K562 (cell line): ENCODE measurements around the gene HBM. TPM values are rescaled to one million over a fixed set of nuclear protein-coding genes. Genes with fewer than 3 reads are reported as not detected.

Experiments used
- ATAC-seq: fragments of 200-7000 bp; cut with Tn5 transposase; 3 replicates; pipeline ENCODE4 v1.9.1; 2020; ENCODE audit warnings: moderate library complexity
- BruUV-seq: library from RNA; stranded (reverse); fragments of 400-500 nt; replicated peaks from 2 replicates; lab custom pipeline; 2021; lab: Mats Ljungman, UMichigan
- CTCF ChIA-PET: fragments of 300-600 bp; formaldehyde crosslinking; extraction: SDS; loops from one replicate; lab custom pipeline; 2021; ENCODE audit warnings: low intra/inter-chr PET ratio; lab: Yijun Ruan, JAX
- POLR2A ChIA-PET: fragments of 300-600, 350-650 bp; sonication (Branson Sonifier 250); formaldehyde crosslinking; extraction: SDS; loops from one replicate; lab custom pipeline; 2021; ENCODE audit warnings: antibody characterized with exemption, inconsistent platforms; lab: Yijun Ruan, JAX
- DNase-seq, 4 experiments: peaks; one replicate each; pipeline versions ENCODE4 v3.0.0 to v3.0.0-alpha.2; 2011 to 2018; ENCODE audit warnings: low spot score in 3 of 4, mixed read lengths in 3 of 4; ENCODE audit errors: extremely low read depth in 1 of 4
- FAIRE-seq: peaks from 2 replicates; lab custom pipeline; 2011; peaks lifted over from hg19 to GRCh38; lab: Jason Lieb, UNC
- H2AFZ ChIP-seq: 2 replicates; pipeline ENCODE4 v1.6.0; 2011; ENCODE audit warnings: low read depth, low read length, control low read depth, inconsistent platforms
- H3K27ac ChIP-seq: fragments of 200-600 bp; 3 replicates; pipeline ENCODE4 v1.8.0; 2011; ENCODE audit warnings: low read depth, mild to moderate bottlenecking, control low read depth, inconsistent platforms, low read length, moderate library complexity, mixed read lengths; ENCODE audit errors: extremely low read depth
- H3K27me3 ChIP-seq, 2 experiments: fragments of 300-600 bp in 1 of 2; 2 replicates in 1 of 2; 3 replicates in 1 of 2; pipeline versions ENCODE4 v1.6.0 to v1.8.0; 2011; ENCODE audit warnings: inconsistent platforms in 2 of 2, low read length in 2 of 2, mild to moderate bottlenecking in 1 of 2, mixed read lengths in 1 of 2, moderate library complexity in 1 of 2; ENCODE audit not compliant: control insufficient read depth in 2 of 2, insufficient read depth in 2 of 2
- H3K36me3 ChIP-seq: fragments of 300-600 bp; 3 replicates; pipeline ENCODE4 v1.8.0; 2011; ENCODE audit warnings: mild to moderate bottlenecking, low read length, inconsistent platforms; ENCODE audit not compliant: control insufficient read depth, insufficient read depth
- H3K4me1 ChIP-seq, 2 experiments: fragments of 200-600 bp in 1 of 2; replicated peaks in 1 of 2; 2 replicates in 1 of 2; 3 replicates in 1 of 2; pipeline versions ENCODE4 v1.5.1 to v1.8.0; 2011; ENCODE audit warnings: inconsistent platforms in 2 of 2, low read length in 2 of 2, mild to moderate bottlenecking in 1 of 2, mixed read lengths in 1 of 2, moderate library complexity in 1 of 2; ENCODE audit not compliant: control insufficient read depth in 2 of 2, insufficient read depth in 2 of 2
- H3K4me2 ChIP-seq: 2 replicates; pipeline ENCODE4 v1.6.1; 2011; ENCODE audit warnings: low read length, control low read depth, inconsistent platforms, mixed read lengths; ENCODE audit not compliant: insufficient read depth
- H3K4me3 ChIP-seq: fragments of 200-600 bp; sonication (generic), shearing (Covaris generic); 2 replicates; pipeline ENCODE4 v1.5.1; 2016; ENCODE audit warnings: control low read depth, inconsistent platforms
- H3K79me2 ChIP-seq: fragments of 200-600 bp; 3 replicates; pipeline ENCODE4 v1.8.0; 2011; ENCODE audit warnings: low read length, inconsistent platforms; ENCODE audit not compliant: control insufficient read depth, insufficient read depth
- H3K9ac ChIP-seq, 2 experiments: 2 replicates each; pipeline versions ENCODE4 v1.6.0 to v1.6.1; 2011; ENCODE audit warnings: low read depth in 2 of 2, low read length in 2 of 2, control low read depth in 1 of 2, inconsistent platforms in 1 of 2, mild to moderate bottlenecking in 1 of 2, mixed read lengths in 1 of 2; ENCODE audit not compliant: insufficient read depth in 1 of 2
- H3K9me1 ChIP-seq: one replicate; pipeline ENCODE4 v1.6.0; 2011; ENCODE audit warnings: inconsistent platforms, mild to moderate bottlenecking, low read length, moderate library complexity; ENCODE audit not compliant: control insufficient read depth, insufficient read depth
- H3K9me3 ChIP-seq: replicated peaks from 2 replicates; pipeline ENCODE4 v1.5.1; 2011; ENCODE audit warnings: low read depth, low read length, inconsistent platforms; ENCODE audit not compliant: control insufficient read depth, insufficient read depth
- H4K20me1 ChIP-seq: replicated peaks from 2 replicates; pipeline ENCODE4 v1.6.1; 2011; ENCODE audit warnings: low read length, inconsistent platforms, mixed read lengths; ENCODE audit not compliant: control insufficient read depth, insufficient read depth
- ATF7 ChIP-seq: fragments of 450-650 bp; IDR thresholded peaks from 2 replicates; pipeline ENCODE4 v1.7.1; 2014; ENCODE audit warnings: mild to moderate bottlenecking, moderate library complexity
- HBP1 ChIP-seq: fragments of 450-650 bp; formaldehyde crosslinking; IDR thresholded peaks from 2 replicates; pipeline ENCODE4 v1.4.0; 2022; ENCODE audit warnings: missing genetic modification characterization
- NRF1 ChIP-seq, 2 experiments: fragments of 450-650 bp; IDR thresholded peaks in 1 of 2; conservative IDR thresholded peaks in 1 of 2; 2 replicates each; pipeline ENCODE4 v1.6.1; 2014; ENCODE audit warnings: mild to moderate bottlenecking in 2 of 2
- POLR2G ChIP-seq: fragments of 200-400 bp; formaldehyde crosslinking; IDR thresholded peaks from 2 replicates; pipeline ENCODE4 v1.6.1; 2017; ENCODE audit warnings: low read depth, mild to moderate bottlenecking, antibody characterized with exemption, low read length, moderate library complexity
- RBM15 ChIP-seq: fragments of 200-400 bp; formaldehyde crosslinking; IDR thresholded peaks from 2 replicates; pipeline ENCODE4 v1.6.1; 2018; ENCODE audit warnings: mild to moderate bottlenecking, low read length, moderate library complexity; ENCODE audit not compliant: insufficient read depth
- ZNF444 ChIP-seq: fragments of 250-450 bp; sonication (Bioruptor Pico); IDR thresholded peaks from 2 replicates; pipeline ENCODE4 v1.4.0; 2020; ENCODE audit warnings: mild to moderate bottlenecking, moderate library complexity
- ZNF584 ChIP-seq: fragments of 200-800 bp; sonication (Bioruptor generic); IDR thresholded peaks from 2 replicates; pipeline ENCODE4 v1.6.1; 2016; ENCODE audit warnings: low read depth, mild to moderate bottlenecking, missing genetic modification characterization, missing compliant biosample characterization
- WGBS: fragments of 100-300 bp; shearing (Covaris generic); methylation state at CpG from one replicate; pipeline ENCODE4 v1.1.6; 2016; ENCODE audit warnings: low coverage, mixed read lengths; ENCODE audit not compliant: insufficient coverage; ENCODE audit errors: missing lambda C conversion rate; 5-methylcytosine and 5-hydroxymethylcytosine counted together
- in situ Hi-C: fragments of 300-500 bp; cut with MboI; formaldehyde crosslinking; loops from 4 replicates; pipeline ENCODE4 v1.15.0; 2018; ENCODE audit warnings: inconsistent platforms, mixed read lengths
- intact Hi-C: fragments of 100-400 bp; cut with micrococcal nuclease; formaldehyde crosslinking; loops from 2 replicates; pipeline ENCODE4 v1.14.2; 2022
- polyA plus RNA-seq, 8 experiments: library from polyadenylated mRNA; depleted of rRNA in 4 of 8; stranded (reverse) in 5 of 8; unstranded in 3 of 8; fragments of >200 nt; fragmentation: Nextera tagmentation in 2 of 8; fragmentation: Illumina TruSeq in 1 of 8; extraction: Ambion mirVana in 2 of 8; extraction: Trizol in 1 of 8; gene quantifications; 2 replicates each; pipeline versions ENCODE4 v1.2.1 to v1.2.3, GENCODE V29; 2011 to 2014; ENCODE audit warnings: inconsistent platforms in 1 of 8, missing spikeins in 1 of 8
- total RNA-seq, 7 experiments: library from RNA; depleted of rRNA in 6 of 7; stranded (reverse); fragments of >200 nt in 6 of 7; fragmentation: Illumina TruSeq in 2 of 7; extraction: Trizol in 2 of 7; gene quantifications; 2 replicates each; pipeline versions ENCODE4 v1.2.1 to v1.2.3, GENCODE V29; 2011 to 2021; ENCODE audit warnings: low replicate concordance in 1 of 7
- TF ChIP-seq, protein P1 (sequence below): fragments of 200-400 bp; formaldehyde crosslinking; IDR thresholded peaks from 2 replicates; pipeline ENCODE4 v1.6.1; 2017; ENCODE audit warnings: mild to moderate bottlenecking, low read depth, low read length, moderate library complexity

Gene HBM
- total and polyA plus RNA-seq, 9 of the 15 experiments (the other 6 are each of a cell fraction or from before 2014, with no cell fraction given) = not detected

GRCh38 chr16:155031-155398 is 10.8 kb upstream of the HBM start:
- Histone ChIP-seq H3K27ac (peak overlapping the region; percentile 77), H3K9me3 (0 out of 2 replicates have a peak, but pooled peaks cover 2% of the 10 kb centered on the region), H3K9me1 (no peaks in the 10 kb centered on the region), H3K4me3 (peak overlapping the region; percentile 55), H3K79me2 (peaks cover 2% of the 10 kb centered on the region; the same call in 1 of the 3 replicates), H3K36me3 (no peaks in the 10 kb centered on the region), H3K4me2 (peak overlapping the region; percentile 78), H4K20me1 (no peaks in the 10 kb centered on the region), H3K4me1 (peaks cover 20 to 26% of the 10 kb centered on the region in 2 experiments; a peak in 4 of 5 replicates), H3K27me3 (no peaks in the 10 kb centered on the region), H2AFZ (peak overlapping the region; percentile 82), H3K9ac (peak overlapping the region; percentile 68 to 86; a peak in 3 of 4 replicates)
- no peak for DNase-seq
- FAIRE-seq = no peak
- ATAC-seq = no peak
- WGBS = 80% methylated on average over 4 of the region's 7 CpGs
- CTCF ChIA-PET = no interaction called here
- no TSS peak for BruUV-seq
- in situ Hi-C loops = no loop called here
- intact Hi-C loops = no loop called here
- TF ChIP-seq RBM15 (no peak), ATF7 (no peak), HBP1 (CRISPR knock-in tag) (no peak), ZNF444 (CRISPR knock-in tag) (no peak), NRF1 (conservative IDR thresholded peaks at IDR 0.05 in 1 of 2, IDR thresholded peaks at IDR 0.05 in 1 of 2) (no peak), ZNF584 (CRISPR knock-in tag) (no peak), POLR2G (no peak)
- TF ChIP-seq, protein P1, sequence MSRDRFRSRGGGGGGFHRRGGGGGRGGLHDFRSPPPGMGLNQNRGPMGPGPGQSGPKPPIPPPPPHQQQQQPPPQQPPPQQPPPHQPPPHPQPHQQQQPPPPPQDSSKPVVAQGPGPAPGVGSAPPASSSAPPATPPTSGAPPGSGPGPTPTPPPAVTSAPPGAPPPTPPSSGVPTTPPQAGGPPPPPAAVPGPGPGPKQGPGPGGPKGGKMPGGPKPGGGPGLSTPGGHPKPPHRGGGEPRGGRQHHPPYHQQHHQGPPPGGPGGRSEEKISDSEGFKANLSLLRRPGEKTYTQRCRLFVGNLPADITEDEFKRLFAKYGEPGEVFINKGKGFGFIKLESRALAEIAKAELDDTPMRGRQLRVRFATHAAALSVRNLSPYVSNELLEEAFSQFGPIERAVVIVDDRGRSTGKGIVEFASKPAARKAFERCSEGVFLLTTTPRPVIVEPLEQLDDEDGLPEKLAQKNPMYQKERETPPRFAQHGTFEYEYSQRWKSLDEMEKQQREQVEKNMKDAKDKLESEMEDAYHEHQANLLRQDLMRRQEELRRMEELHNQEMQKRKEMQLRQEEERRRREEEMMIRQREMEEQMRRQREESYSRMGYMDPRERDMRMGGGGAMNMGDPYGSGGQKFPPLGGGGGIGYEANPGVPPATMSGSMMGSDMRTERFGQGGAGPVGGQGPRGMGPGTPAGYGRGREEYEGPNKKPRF = no peak
- POLR2A ChIA-PET = no interaction called here
